Muscle of arm (tissue), 12 donors: ENCODE measurements around the gene TCF7L2. TPM values are rescaled to one million over a fixed set of nuclear protein-coding genes. Genes with fewer than 3 reads are reported as not detected.

Experiments
- DNase-seq: peaks from one replicate; pipeline ENCODE4 v3.0.0-alpha.2; 2013
- polyA plus RNA-seq, 12 donors: library from polyadenylated mRNA; unstranded; fragments of 120-200 nt; gene quantifications; one replicate each; pipeline ENCODE4 v1.2.1, GENCODE V29; 2013; ENCODE audit not compliant: insufficient read length in 12 of 12

The TCF7L2 gene
- polyA plus RNA-seq, 12 donors, result 37.6 to 122 (median 51.4) TPM; not detected in 1

DNA sequence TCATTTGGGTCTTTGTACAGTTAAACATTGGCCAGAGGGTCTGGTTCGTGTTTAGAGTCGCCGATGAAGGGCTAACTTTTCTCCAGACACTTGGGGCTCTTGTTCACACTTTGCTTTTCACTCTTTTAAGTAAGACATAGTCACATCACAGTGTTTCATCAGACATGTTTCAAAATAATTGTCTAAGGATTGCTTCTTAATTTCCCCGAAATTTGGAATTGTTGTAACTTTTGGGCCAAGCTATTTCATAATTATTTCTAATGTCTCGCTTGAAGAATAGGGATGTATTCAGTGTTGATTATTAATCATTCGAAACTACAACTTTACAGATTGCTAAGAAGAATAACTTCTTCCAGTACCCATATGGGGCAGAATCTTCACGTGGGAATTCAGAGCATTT is 92.8 kb downstream of the TCF7L2 start:
- DNase-seq, result no peak

DNA sequence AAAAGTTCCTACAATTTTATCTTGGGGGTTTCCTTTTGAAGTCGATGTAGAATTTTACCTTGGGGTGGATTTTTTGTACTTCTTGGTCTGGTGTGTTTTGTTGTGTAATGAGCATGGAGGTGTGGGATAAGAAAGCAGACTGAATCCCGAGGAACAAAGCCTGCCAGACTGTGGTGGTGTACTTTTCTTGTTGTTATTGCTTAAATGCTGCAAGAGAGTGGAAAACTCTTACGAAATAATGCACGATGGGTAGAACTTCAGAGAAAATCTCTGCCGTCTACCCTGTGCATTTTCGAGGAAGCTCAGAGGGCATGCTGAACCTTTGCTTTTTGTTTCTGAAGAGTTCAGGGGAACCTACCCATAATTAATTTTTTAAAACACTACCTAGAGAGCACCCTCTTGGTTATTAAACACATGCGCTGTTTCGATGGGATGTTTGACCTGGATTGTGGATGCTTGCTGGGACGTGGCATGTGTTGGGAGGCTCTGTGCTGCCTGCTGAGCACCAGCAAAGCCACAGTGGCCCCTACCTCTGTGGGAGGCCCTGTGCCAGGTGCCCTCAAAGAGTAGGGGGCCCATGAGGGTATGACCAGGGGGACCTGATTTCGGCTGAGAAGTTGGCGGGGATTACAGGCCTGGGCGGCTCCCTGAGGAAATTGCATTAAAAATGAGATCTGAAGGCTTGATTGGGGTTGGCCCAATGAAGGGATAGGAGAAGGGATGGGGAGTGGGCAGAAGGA is 94.1 kb downstream of the TCF7L2 start:
- no peak for DNase-seq

DNA sequence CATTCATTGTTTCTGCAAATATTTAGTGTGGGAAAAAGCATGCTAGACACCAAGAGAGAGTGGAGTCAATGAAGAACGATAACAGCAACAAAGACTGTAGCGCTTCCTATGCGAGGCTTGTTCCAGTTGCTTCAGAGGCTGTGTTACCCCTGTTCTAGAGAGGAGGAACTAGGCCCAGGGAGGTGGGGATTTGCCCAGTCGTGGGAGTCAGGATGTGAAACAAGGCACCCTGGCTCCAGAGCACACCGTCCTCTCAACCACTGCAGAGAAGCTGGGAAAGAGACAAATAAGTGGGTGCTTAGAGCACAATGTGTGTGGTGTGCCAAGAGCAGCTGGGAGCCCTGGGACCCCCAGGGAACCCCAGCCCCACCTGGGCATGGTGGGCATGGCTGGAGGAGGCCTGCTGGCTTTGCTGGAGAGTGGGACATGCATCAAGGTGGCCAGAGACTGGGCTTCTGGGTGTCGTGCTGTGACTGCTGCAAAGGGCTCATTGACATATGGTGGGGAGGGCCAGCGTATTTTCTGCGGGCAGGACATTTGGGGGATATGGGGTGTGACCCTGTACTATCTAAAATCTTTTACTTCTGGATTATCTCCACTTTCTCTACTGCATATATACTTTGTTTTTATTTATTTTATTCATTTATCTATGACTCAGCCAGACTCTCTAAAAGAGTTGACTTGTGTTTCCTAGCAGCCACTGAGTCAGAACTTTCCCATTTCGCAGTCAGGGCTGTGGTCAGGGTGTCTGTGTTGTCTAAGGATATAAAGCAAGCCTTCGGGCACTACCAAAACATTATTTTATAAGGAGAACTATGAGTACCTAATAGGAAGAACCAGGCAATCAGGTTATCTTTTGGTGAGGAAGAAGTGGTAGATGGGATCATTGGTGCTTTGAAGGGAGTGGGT is 95.4 kb downstream of the TCF7L2 start:
- DNase-seq, result no peak

DNA sequence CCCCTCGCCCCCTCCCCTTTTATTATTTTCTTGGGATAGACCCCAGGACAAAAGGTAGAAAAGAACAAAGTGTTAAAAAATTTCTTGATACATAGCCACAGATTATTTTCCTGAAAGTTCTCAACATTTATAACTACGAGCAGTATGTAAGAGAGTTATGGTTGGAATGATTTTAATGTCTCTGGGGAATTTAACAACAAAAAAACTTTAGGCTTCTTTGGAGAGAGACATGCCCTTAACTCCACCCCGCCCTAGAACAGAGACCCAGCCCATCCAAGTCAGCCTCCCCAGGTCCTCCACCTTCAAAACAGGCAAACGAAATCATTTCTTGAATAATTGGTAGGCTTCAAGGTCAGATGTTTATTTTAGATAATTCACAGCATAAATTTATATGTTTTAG is 97.1 kb downstream of the TCF7L2 start:
- DNase-seq, result no peak

DNA sequence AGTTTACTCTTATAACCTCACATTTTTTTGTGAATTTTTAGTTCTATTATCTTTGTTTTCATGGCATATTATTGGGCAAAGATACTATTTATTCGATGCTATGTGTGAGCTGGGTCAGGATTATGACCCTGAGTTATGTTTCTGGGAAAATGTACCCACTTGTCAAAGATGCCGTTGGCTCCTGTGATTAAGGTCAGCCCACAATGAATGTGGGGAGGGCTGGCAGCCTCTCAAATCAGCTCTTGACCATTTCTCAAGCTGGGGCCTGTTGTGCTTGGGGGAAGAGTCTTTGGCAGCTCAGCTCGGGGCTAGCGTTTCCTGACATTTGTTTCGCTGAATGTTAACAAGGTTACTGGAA is 97.5 kb downstream of the TCF7L2 start:
- DNase-seq, result no peak

DNA sequence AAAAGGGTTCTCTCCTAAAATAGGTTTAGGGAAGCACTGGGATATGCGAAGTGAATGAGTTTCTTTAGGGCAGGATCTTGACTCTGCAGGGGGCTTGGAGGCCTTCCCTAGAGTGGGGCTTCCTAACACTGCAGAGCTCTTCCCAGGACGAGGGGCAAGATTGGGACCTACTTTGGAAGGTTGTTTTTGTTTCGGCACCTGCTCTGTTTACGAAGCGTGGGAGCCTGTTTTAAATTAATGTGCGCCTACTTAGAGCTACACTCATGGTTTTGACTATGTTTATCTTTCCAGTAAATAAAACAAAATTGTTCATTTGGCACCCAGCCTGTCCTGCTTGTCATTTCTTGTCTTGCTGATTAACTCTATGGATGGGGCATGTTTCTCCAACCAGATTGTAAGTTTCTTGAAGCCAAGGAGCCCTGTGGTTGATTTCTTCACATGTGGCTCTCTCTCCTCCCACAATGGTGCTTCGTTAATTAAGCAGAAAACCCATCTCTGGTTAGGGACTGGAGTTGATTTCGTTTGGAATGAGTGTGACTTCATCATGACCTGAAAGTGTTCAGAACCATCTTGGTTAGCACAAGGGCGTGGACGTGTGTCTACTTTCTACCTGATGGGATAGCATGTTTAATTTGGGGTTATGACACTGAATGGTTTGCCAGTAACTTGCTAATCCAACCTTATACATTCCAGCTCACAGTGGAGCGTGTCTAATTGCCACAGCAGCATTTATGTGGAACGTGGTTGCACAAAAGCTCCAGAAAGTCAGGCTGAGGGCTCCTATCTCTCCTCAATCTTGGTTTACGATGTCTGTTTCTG is 98.1 kb downstream of the TCF7L2 start:
- no peak for DNase-seq

DNA sequence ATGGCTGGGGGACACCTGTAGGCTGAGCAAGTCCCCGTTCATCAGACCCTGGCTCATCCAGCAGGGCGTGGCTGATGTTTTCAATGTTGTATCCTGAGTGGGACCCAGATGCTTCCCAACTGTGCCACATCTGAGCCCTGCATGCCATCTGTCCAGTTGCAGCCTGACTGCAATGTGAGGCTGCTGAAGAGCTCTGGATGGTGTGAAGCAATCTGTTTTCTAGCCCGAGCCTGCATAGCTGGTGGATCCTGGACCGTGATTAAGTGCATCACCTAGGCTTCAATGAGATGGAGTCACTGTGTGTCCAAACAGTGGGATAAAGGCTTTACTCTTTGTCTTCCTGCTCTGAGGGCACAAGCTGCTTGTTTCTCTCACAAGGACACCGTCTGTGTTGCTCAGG is 99.8 kb downstream of the TCF7L2 start:
- DNase-seq, result no peak

DNA sequence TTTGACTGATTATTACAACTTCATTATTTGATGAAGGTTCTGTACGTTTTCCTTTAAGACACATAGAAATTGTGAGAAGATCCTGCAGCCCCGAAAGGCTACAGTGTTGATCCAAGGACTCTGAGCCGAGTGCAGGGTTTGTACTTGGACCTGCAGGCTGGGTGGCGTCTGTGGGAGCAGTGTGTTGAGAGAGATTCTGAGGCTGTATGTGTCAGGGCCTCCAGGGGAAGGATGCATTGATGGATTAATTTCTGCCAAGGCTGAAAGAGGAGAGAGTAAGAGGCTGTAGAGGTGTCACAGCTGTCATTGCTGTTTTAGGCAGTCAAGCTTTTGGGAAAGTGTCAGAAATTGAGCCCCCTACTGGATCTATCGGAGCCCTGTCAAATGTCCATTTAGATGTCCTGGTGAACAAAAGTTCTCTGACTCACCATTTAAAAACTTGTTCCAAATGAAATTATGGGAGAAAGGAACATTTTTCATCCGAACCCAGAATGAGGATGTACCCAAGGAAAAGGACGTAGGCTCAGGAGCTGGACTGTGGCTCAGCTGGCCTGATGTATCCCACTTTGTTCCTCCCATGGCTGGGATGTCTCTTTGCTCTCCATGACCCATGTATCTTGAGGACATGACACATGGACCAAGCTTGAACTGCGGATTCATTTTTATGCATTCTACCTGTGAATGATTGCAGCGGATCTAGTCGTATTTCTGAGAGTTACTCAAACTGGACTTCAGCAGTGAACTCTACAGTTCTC is 102.2 kb downstream of the TCF7L2 start:
- no peak for DNase-seq

DNA sequence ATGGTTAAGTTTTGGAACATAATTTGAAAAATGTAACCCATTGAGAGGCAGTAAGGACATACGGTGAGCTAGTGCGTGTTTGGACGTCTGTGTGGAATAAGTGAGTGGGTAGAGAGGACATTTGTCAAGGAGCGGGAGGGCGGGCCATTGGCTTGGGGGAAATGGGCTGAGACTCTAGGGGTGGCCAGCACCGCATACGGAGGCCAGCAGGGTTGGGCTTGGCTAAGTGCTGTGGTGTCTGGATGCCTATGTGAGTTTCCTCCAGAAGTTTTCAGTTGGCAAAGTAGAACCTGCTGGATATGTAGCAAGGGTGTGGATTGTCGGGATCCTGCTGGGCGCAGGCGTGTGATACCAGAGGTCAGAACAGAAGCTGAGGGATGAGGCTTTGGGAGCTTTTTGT is 103.0 kb downstream of the TCF7L2 start:
- DNase-seq, result no peak

DNA sequence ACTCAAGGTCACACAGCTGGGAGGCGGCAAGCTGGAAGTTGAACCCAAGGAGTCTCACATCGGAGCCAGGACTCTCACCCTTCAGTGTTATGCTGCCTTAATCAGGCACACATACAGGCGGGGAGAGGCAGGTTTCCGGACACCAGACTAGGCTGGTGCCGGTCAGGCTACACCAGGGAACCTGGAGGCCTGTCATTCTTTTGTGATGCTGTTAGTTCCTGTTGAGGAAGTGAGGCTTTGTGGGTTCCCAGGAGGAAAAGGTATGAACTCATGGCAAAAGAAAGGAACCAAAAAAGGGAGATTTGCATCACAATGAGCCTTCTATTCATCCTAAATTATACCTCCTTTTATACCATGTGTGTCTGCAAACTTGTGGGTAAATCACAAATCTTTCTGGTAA is 103.8 kb downstream of the TCF7L2 start:
- DNase-seq, result no peak

DNA sequence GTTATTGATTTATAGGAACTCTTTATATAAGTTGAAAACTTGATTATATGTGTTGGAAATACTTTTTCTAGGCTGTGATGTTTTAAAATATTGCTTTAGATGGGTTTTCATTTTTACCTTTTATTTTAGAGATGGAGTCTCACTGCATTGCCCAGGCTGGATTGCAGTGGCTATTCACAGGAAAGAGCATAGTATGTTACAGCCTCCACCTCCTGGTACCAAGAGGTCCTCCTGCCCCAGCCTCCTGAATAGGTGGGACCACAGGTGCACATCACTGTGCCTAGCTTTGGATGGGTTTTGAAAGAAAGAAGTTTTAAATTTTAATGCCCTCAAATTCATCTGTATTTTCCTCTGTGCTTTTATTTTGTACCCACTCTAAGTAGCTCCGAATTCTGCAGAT is 105.4 kb downstream of the TCF7L2 start:
- DNase-seq, result no peak

DNA sequence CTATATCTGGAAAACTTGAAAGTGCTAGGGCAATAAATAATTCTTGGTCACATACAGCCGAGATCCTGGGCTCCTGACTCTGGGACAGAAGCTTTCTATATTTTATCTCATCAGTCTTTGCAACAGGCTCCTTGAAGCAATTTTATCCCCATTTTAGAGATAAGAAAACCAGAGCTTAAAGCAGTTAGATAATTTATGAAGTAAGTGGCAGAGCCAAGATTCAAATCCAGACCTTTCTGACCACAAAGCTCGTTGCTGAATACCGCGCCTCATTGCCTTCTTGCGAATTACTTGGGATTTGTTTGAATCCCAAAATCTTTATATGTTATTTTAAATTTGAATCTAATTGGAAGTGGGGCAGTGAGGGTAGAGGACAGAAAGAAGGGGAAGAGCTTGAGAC is 106.0 kb downstream of the TCF7L2 start:
- no peak for DNase-seq

DNA sequence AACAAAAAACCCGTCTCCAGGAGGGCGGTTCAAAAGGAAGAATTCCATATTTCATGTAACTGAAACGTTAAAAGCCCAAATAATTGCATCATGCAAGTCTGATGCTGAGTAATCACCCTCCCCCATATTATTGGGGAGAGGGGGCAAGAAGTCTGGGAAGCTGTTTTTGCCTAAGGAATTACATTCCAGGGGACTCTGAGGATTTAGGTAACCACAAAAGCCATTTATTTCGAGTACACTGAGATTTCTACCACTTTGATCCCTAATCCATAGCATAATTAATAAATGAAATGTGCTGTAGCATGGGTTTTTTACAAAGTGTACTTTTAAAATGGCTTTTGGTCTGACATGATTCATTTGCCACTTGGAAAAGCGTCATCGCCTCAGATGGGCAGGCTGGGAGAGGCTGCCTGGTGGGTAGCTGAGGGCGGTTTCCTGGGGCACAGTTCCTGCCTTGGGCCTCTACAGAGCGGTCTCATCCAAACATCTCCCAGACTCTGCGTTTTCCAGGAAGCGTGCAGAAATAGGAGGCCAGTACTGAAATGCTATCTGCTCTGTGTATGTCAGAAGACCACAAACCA is 106.5 kb downstream of the TCF7L2 start:
- no peak for DNase-seq

DNA sequence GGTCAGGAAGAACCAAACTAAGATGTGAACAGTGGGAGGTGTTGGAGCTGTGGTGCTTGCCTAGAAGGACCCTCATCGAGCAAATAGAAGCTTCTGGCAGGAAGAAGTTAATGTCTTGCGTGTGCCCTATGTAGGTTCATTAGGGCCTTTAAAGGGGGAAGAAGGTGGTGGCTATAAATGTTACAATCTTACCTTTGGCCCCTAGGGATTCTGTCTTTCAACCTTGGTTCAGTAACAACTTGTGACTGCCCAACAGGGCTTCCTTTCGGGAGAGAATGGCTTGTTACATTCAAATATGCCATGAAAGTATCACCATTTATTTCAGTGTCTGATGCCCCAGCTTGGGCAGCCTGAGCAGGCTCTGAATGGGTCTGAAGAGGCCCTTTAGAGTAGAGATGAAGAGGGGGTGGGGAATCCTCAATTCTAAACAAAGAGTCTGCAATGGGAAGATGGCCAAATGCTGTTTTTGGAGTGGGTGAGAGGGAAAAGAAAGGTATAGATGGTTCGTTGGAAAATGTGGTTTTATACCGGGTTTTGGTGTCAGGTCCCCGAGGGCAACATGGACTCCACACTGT is 108.0 kb downstream of the TCF7L2 start:
- no peak for DNase-seq

DNA sequence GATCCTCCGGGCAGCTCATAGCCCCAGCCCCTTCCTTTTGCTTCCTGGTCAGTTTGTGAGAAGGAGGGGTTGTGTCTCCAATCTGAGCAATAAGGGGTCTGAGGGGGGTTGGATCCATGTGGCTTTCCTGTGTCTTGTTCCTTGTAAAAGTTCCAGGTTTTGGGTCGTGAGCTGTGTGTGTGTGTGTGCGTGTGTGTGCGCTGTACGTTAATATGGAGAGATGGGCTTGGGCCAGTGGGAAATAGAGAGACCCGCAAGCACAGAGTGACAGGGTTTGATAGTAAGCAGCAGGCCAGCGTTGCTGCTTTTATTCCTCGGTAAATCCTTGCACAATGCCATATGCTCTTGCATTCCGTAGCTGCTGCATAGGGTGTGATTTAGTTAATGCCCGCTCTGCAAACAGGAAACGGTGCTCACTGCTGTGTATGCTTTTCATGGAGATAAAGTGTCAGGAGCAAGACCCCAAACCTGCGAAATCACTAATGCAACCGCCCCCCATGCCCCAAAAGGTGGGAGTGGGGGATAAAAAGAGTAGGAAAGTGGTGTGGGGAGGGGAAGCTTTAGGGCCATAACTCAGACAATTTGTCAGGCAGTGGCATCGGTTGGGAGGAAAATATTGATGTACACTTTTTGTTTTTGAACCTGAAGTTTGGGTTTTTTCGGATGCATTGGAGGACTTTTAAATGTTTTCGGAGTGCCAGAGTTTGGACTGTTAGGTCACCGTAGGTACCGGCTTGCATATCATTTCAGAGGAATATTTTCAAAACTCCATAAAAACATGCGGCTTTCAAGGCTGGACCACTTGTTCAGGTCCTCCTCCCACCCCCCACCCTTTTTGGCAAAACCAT is 108.7 kb downstream of the TCF7L2 start:
- no peak for DNase-seq

DNA sequence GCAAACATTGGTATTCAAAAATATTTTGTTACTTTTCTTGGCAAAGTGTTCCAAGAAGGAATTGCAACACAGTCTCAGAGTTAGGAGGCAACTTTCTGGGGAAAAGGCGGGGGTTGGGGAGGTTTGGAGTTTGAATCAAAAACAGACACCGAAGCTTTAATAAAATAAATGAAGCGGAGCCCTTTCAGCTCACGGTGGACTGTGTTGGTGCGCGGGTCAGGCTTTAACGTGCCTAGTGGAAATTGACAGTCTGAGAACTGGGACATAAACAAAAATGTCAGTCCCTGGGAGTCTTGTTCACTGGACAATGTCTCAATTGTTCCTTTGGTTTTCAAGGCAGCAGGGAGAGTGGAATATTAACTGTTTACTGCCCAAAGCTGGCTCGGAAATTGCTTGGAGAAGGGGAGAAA is 109.3 kb downstream of the TCF7L2 start:
- no peak for DNase-seq

DNA sequence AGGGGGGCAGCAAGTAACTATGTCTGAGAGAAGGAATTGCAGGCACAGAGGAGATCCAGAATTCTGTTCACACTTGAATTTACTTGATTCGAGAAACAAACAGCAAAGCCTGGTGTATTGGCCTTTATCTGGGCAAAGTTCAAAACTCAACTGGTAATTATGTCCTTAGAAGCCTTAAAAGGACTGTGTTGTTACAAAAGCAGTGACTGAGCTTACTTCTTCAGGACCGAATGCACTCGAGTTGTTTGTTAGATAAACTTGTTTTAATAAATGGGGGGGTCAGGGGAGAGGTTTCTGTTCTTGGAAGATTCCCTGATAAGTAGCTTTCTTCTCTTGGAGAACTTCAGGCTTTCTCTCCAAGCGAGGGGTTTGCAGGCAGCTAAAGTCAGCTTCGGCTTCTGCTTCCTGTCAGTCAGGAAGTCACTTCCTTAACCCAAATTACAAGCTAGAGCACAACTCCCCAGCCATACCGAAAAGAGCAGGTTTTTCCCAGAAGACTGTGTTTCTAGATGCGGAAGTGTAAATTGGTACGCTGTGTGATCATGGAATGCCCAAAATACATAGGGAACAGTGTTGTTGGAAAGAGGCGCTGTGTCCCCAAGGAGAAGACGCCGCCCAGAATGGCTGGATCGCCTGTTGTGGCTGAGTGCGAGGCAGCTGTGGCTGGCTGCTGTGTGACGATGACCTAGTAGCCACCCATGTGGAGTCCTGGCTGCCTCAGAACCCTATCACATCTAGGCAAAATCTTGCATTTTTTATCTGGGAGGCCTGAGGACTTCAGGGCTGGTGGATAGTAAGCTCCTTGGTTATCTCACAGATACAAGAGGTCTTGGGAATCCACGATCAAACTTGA is 110.4 kb downstream of the TCF7L2 start:
- DNase-seq, result no peak

DNA sequence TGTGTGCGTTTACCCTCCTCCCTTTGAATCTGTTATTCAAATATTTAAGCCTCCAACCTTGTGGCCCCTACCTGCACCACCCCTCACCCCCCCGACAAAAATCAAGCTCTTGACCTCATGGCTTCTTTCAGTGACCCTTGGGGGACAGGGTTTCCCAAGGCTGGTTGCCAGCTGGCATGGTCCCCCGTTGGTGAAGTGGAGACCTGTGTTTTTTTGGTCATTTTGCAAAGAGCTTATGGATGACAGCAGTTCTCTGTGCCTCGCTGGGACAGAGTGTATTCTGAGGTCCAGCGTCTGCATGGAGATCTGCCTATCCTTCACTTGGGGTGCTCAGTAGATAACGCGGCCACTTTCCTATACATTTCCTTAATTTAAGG is 111.0 kb downstream of the TCF7L2 start:
- DNase-seq, result no peak

DNA sequence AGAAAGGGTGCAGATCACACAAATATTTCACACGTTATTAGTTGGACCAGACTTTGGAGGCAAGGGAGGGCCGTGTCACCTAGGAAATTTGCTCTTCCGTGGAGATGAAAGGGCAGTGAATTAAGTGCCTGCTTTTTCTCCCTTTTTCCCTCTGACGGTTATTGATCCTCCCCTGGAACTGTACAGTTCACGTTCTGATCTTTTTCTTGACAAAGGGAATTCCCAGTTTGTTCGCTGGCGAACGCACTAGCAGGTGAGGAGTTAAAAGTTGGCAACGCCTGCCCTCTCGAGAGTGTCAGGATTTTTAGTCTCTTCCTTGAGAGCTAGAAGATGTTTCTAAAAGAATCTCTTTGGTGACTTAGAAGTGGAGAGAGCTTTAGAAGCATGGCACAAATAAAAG is 111.5 kb downstream of the TCF7L2 start:
- no peak for DNase-seq
